ENCODE measurements around the gene OSBPL1A.

Gene OSBPL1A

GRCh38 chr18:24278591-24278990 lies 119.0 kb downstream of the OSBPL1A start:
- H3K27ac ChIP-seq, result no peak overlapping the region

DNA sequence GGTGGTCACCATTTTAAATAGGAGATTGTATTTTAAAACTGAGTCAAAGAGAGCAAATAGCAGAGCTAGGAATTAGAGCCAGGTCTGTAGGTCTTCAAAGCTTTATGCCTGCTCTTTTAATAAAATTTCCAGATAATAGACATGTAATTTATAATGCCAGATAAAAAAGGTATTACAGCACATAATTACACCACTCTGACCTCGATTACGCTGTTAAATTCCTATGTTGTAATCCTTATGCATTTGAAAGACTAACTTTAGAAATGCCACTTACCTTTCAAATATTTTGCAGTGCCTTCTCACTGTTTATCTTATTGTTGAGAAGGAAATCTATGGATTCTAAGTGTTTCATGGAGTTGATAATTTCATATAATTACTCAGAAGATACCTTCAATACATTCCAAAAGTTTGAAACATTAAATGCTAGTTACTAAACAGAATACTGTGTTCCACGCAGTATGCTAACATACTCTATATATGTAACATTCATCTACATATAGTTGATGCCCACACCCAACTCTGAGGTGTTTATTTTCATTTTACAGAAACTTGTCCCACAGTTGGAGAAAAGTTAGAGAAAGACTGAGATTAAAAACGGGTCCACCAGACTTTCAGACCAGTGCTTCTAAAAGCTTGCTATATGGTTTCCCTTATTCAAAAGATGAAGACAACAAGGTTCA lies 120.0 kb downstream of the OSBPL1A start:
- no peak for TF ChIP-seq CTCF (IDR thresholded peaks at IDR 0.05; ENCODE audit: low read depth, low read length, missing control alignments)
- no peaks in the 10 kb centered on the region for H3K27me3 ChIP-seq (replicated peaks)
- in situ Hi-C loops (cut with HindIII; ENCODE audit: low pct_ligation_motif_present, low sequenced_read_pairs), result no loop called here
- DNase-seq, result no peak
- H3K36me3 ChIP-seq (replicated peaks), result no peaks in the 10 kb centered on the region
- no peak overlapping the region for H3K4me3 ChIP-seq (ENCODE audit: low read depth, low read length)
- no peak overlapping the region for H3K27ac ChIP-seq

More at GRCh38 chr18:24278591-24278990, 119.0 kb downstream of the OSBPL1A start:
- no peak for DNase-seq
- in situ Hi-C loops (cut with HindIII; ENCODE audit: low pct_ligation_motif_present, low sequenced_read_pairs), result no loop called here
- no peak for TF ChIP-seq CTCF (IDR thresholded peaks at IDR 0.05; ENCODE audit: low read depth, low read length, missing control alignments)
- Histone ChIP-seq H3K4me3 (ENCODE audit: low read depth, low read length) (no peak overlapping the region), H3K36me3 (replicated peaks) (no peaks in the 10 kb centered on the region), H3K27me3 (replicated peaks) (no peaks in the 10 kb centered on the region)

DNA sequence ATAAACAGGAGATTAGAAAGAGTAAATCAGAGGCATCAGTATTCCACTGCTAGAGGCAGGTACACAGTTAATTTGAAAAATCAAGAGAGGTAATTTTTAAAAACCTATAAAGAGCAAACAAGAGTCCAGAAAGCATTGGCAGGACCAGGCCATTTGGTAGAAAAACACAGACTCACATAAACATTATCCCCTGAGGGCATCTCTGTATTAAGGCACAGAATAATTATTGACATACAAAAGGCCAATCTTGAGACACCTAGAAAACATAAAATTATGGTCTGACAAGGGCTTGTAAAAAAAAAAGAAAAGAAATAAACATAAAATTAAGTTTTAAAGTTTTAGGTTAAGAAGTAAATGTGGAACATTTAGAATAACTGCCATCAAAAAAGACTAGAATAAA lies 120.6 kb downstream of the OSBPL1A start:
- in situ Hi-C loops (cut with HindIII; ENCODE audit: low pct_ligation_motif_present, low sequenced_read_pairs), result no loop called here
- H3K27me3 ChIP-seq (replicated peaks), result no peaks in the 10 kb centered on the region
- H3K4me3 ChIP-seq (ENCODE audit: low read depth, low read length), result no peak overlapping the region
- H3K36me3 ChIP-seq (replicated peaks), result no peaks in the 10 kb centered on the region
- no peak for TF ChIP-seq CTCF (IDR thresholded peaks at IDR 0.05; ENCODE audit: low read depth, low read length, missing control alignments)
- H3K27ac ChIP-seq, result no peak overlapping the region
- no peak for DNase-seq

GRCh38 chr18:24274837-24275236 lies 122.8 kb downstream of the OSBPL1A start:
- H3K27ac ChIP-seq, result no peak overlapping the region
- no peak overlapping the region for H3K4me3 ChIP-seq (ENCODE audit: low read depth, low read length)
- in situ Hi-C loops (cut with HindIII; ENCODE audit: low pct_ligation_motif_present, low sequenced_read_pairs), result no loop called here
- H3K27me3 ChIP-seq (replicated peaks), result no peaks in the 10 kb centered on the region
- TF ChIP-seq CTCF (IDR thresholded peaks at IDR 0.05; ENCODE audit: low read depth, low read length, missing control alignments), result no peak
- DNase-seq, result no peak
- H3K36me3 ChIP-seq (replicated peaks), result no peaks in the 10 kb centered on the region

- H3K27ac ChIP-seq, result no peak overlapping the region
- no peaks in the 10 kb centered on the region for H3K27me3 ChIP-seq (replicated peaks)
- in situ Hi-C loops (cut with HindIII; ENCODE audit: low pct_ligation_motif_present, low sequenced_read_pairs), result no loop called here
- H3K4me3 ChIP-seq (ENCODE audit: low read depth, low read length), result no peak overlapping the region
- no peaks in the 10 kb centered on the region for H3K36me3 ChIP-seq (replicated peaks)
- no peak for TF ChIP-seq CTCF (IDR thresholded peaks at IDR 0.05; ENCODE audit: low read depth, low read length, missing control alignments)
- DNase-seq, result no peak
Observed at GRCh38 chr18:24273596-24273995, 124.0 kb downstream of the OSBPL1A start.

DNA sequence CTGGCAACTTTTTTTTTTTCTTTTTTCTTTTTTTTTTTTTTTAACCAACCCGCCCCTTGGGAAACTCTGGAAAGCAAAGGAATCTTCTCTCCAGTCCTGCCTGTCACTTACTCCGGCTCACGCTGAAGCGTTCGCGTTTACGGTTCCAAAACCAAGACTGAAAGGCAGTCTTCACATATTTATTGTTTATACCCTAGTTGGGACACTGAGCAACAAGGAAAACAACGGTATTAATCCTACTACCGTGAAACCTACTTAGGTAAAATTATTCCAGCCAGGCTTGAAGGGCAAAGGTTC lies 125.4 kb downstream of the OSBPL1A start:
- peak overlapping the region; percentile 66 for H3K27ac ChIP-seq

More for the DNA sequence above, 125.4 kb downstream of the OSBPL1A start:
- no peak for DNase-seq
- Histone ChIP-seq H3K36me3 (replicated peaks) (no peaks in the 10 kb centered on the region), H3K4me3 (ENCODE audit: low read depth, low read length) (peak overlapping the region; percentile 77), H3K27me3 (replicated peaks) (no peaks in the 10 kb centered on the region)
- no peak for TF ChIP-seq CTCF (IDR thresholded peaks at IDR 0.05; ENCODE audit: low read depth, low read length, missing control alignments)
- in situ Hi-C loops (cut with HindIII; ENCODE audit: low pct_ligation_motif_present, low sequenced_read_pairs), result no loop called here
